CD14-positive monocyte (primary cell): ENCODE measurements around the gene ABTB1. TPM values are rescaled to one million over a fixed set of nuclear protein-coding genes. Genes with fewer than 3 reads are reported as not detected.
A peak's percentile ranks its signal among the peaks of the same experiment; 100 is the strongest.

Source experiments
- DNase-seq, 3 donors: peaks; one replicate each; pipeline ENCODE4 v3.0.0-alpha.2; 2011 to 2022
- H2AFZ ChIP-seq: 2 replicates; pipeline ENCODE4 v1.6.0; 2012; ENCODE audit warnings: mild to moderate bottlenecking, low read depth, low read length, inconsistent platforms; ENCODE audit not compliant: insufficient read depth, poor library complexity, severe bottlenecking
- H3K27ac ChIP-seq, 2 donors: 1 replicate in 1 of 2; 2 replicates in 1 of 2; pipeline ENCODE4 v1.5.1; 2012 to 2013; ENCODE audit warnings: low read length in 2 of 2, control low read depth in 1 of 2, inconsistent platforms in 1 of 2, low read depth in 1 of 2, mild to moderate bottlenecking in 1 of 2
- H3K27me3 ChIP-seq, 2 donors: one replicate each; pipeline versions ENCODE4 v1.6.0 to v1.6.1; 2011 to 2013; ENCODE audit warnings: low read length in 2 of 2; ENCODE audit not compliant: control insufficient read depth in 2 of 2, insufficient read depth in 2 of 2
- H3K36me3 ChIP-seq, 2 donors: replicated peaks in 1 of 2; 1 replicate in 1 of 2; 2 replicates in 1 of 2; pipeline versions ENCODE4 v1.5.1 to v1.6.1; 2012 to 2013; ENCODE audit warnings: low read length in 2 of 2, control low read depth in 1 of 2, inconsistent platforms in 1 of 2, mild to moderate bottlenecking in 1 of 2; ENCODE audit not compliant: insufficient read depth in 2 of 2, control insufficient read depth in 1 of 2
- H3K4me1 ChIP-seq, 2 donors: 1 replicate in 1 of 2; 2 replicates in 1 of 2; pipeline versions ENCODE4 v1.5.1 to v1.6.1; 2012 to 2013; ENCODE audit warnings: low read length in 2 of 2, control low read depth in 1 of 2, inconsistent platforms in 1 of 2, mild to moderate bottlenecking in 1 of 2, moderate library complexity in 1 of 2; ENCODE audit not compliant: insufficient read depth in 2 of 2, control insufficient read depth in 1 of 2
- H3K4me2 ChIP-seq: replicated peaks from 2 replicates; pipeline ENCODE3; 2012; ENCODE audit warnings: low read length, moderate library complexity, mild to moderate bottlenecking; ENCODE audit not compliant: poor library complexity, severe bottlenecking; ENCODE audit errors: extremely low read depth
- H3K4me3 ChIP-seq, 3 experiments: fragments of 200-600 bp in 1 of 3; sonication (generic) in 1 of 3; replicated peaks in 1 of 3; 1 replicate in 2 of 3; 2 replicates in 1 of 3; pipeline ENCODE4 v1.5.1; 2011 to 2013; ENCODE audit warnings: low read length in 3 of 3, mild to moderate bottlenecking in 3 of 3, control low read depth in 2 of 3, low read depth in 2 of 3, inconsistent platforms in 1 of 3, moderate library complexity in 1 of 3
- H3K79me2 ChIP-seq: 2 replicates; pipeline ENCODE4 v1.6.0; 2012; ENCODE audit warnings: mild to moderate bottlenecking, control low read depth, inconsistent platforms, low read length, moderate library complexity; ENCODE audit not compliant: insufficient read depth
- H3K9ac ChIP-seq: 2 replicates; pipeline ENCODE4 v1.6.0; 2017; ENCODE audit warnings: low read length, mild to moderate bottlenecking; ENCODE audit not compliant: insufficient read depth, poor library complexity, severe bottlenecking
- H3K9me3 ChIP-seq, 2 donors: replicated peaks in 1 of 2; 1 replicate in 1 of 2; 2 replicates in 1 of 2; pipeline versions ENCODE4 v1.5.1 to v1.6.1; 2012 to 2013; ENCODE audit warnings: low read length in 2 of 2, control low read depth in 1 of 2; ENCODE audit not compliant: control insufficient read depth in 1 of 2, insufficient read depth in 1 of 2
- H4K20me1 ChIP-seq: 2 replicates; pipeline ENCODE4 v1.6.0; 2012; ENCODE audit warnings: mild to moderate bottlenecking, low read length, control low read depth, moderate library complexity; ENCODE audit not compliant: insufficient read depth
- H3K27ac Mint-ChIP-seq, 7 donors: one replicate each; pipeline ENCODE4 v1.8.0; 2020; ENCODE audit warnings: mild to moderate bottlenecking in 7 of 7, mixed read lengths in 7 of 7, moderate library complexity in 6 of 7, inconsistent platforms in 2 of 7
- H3K27me3 Mint-ChIP-seq, 3 donors: one replicate each; pipeline ENCODE4 v1.8.0; 2021 to 2022; ENCODE audit warnings: low read depth in 3 of 3, mild to moderate bottlenecking in 3 of 3, mixed read lengths in 3 of 3, moderate library complexity in 3 of 3, inconsistent platforms in 1 of 3
- H3K36me3 Mint-ChIP-seq, 2 donors: one replicate each; pipeline ENCODE4 v1.8.0; 2020; ENCODE audit warnings: mixed read lengths in 2 of 2, inconsistent platforms in 1 of 2, mild to moderate bottlenecking in 1 of 2
- H3K4me1 Mint-ChIP-seq: one replicate; pipeline ENCODE4 v1.8.0; 2020; ENCODE audit warnings: mild to moderate bottlenecking, mixed read lengths
- H3K4me3 Mint-ChIP-seq, 2 donors: one replicate each; pipeline ENCODE4 v1.8.0; 2020; ENCODE audit warnings: mild to moderate bottlenecking in 2 of 2, mixed read lengths in 2 of 2, moderate library complexity in 1 of 2
- H3K9me3 Mint-ChIP-seq, 7 donors: one replicate each; pipeline ENCODE4 v1.8.0; 2020 to 2022; ENCODE audit warnings: mixed read lengths in 7 of 7, mild to moderate bottlenecking in 6 of 7, moderate library complexity in 6 of 7, inconsistent platforms in 2 of 7
- WGBS: methylation state at CpG from one replicate; pipeline ENCODE4 v1.1.5; 2013; ENCODE audit warnings: missing lambda C conversion rate; ENCODE audit not compliant: insufficient coverage; 5-methylcytosine and 5-hydroxymethylcytosine counted together
- intact Hi-C, 2 donors: fragments of 100-400 bp; cut with micrococcal nuclease; formaldehyde crosslinking; loops; one replicate each; pipeline versions ENCODE4 v1.15.0 to v1.15.1; 2023
- polyA plus RNA-seq, 3 donors: library from polyadenylated mRNA; depleted of rRNA in 1 of 3; unstranded in 2 of 3; stranded (reverse) in 1 of 3; fragments of 300-500 nt in 2 of 3; fragments of >200 nt in 1 of 3; fragmentation: Illumina TruSeq in 2 of 3; gene quantifications; 1 replicate in 2 of 3; 2 replicates in 1 of 3; pipeline ENCODE4 v1.2.3, GENCODE V29; 2012 to 2021
- TF ChIP-seq, protein P1 (sequence below): fragments of 200-600 bp; IDR thresholded peaks from one replicate; pipeline ENCODE4 v1.8.0; 2022; ENCODE audit warnings: antibody characterized with exemption, mild to moderate bottlenecking

Gene ABTB1
- polyA plus RNA-seq, 3 donors = 107 to 246 (median 118) TPM

DNA sequence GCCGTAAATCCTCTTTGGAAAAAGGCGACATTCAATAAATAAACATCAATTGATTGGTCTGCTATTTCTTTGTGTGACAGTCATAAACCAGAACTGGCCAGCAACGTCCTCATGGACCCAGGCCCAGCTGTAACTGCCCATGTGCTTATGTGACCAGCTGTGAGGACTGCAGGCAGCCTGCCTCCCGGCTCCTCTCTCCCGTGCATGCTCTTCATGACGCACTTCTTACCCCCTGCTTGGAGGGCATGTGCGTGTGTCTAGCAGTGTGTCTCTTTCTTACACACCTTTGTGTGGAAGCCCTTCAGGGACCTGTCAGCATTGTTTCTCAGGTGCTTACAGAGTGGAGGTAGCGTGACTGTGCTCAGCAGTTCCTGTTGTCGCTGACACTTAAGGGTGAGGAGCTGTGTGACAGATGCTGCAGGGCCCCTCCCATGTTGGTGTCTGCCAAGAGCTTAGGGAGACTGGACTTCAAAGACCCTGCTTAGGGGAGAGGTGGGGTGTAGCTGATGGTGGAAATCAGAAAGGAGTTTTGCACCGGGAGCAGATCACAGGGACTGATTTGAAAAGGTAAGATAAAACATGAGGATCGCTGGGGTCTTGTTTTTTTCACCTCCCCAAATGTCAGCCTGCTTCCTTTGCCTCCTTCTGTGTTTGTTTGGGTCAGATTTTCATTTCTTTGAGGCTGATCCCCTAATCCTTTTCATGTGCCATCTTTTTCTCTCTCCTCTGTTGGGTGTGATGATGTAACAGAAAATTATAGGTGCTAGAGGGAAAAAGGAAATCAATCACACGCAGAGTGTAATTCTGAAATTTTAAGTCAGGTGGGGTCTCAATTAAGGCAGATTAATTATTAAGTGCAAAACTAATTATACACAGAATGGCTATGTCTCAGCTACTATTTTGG, 41.7 kb upstream of the ABTB1 start:
- no peaks in the 10 kb centered on the region for H3K79me2 ChIP-seq
- WGBS = 96% methylated on average over 8 of the region's 12 CpGs
- no peaks in the 10 kb centered on the region for H3K36me3 ChIP-seq
- intact Hi-C loops = loop anchor here in 1 of 2 donors (10.0 kb wide), 1 partner anchor 46 kb away; no protein-coding TSS in a partner anchor
- no peak overlapping the region for H3K4me2 ChIP-seq
- TF ChIP-seq, protein P1, sequence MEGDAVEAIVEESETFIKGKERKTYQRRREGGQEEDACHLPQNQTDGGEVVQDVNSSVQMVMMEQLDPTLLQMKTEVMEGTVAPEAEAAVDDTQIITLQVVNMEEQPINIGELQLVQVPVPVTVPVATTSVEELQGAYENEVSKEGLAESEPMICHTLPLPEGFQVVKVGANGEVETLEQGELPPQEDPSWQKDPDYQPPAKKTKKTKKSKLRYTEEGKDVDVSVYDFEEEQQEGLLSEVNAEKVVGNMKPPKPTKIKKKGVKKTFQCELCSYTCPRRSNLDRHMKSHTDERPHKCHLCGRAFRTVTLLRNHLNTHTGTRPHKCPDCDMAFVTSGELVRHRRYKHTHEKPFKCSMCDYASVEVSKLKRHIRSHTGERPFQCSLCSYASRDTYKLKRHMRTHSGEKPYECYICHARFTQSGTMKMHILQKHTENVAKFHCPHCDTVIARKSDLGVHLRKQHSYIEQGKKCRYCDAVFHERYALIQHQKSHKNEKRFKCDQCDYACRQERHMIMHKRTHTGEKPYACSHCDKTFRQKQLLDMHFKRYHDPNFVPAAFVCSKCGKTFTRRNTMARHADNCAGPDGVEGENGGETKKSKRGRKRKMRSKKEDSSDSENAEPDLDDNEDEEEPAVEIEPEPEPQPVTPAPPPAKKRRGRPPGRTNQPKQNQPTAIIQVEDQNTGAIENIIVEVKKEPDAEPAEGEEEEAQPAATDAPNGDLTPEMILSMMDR = no peak
- H3K9ac ChIP-seq = no peak overlapping the region
- no peaks in the 10 kb centered on the region for H4K20me1 ChIP-seq
- no peak for DNase-seq
- H3K27ac ChIP-seq = no peak overlapping the region
- H2AFZ ChIP-seq = no peak overlapping the region
- no peaks in the 10 kb centered on the region for H3K9me3 ChIP-seq
- no peak overlapping the region for H3K4me3 ChIP-seq
- H3K27me3 ChIP-seq = peaks cover 32 to 48% of the 10 kb centered on the region in 2 donors
- Mint-ChIP-seq H3K9me3 (peaks cover 0 to 13% (median 9%) of the 10 kb centered on the region in 7 donors), H3K36me3 (peaks cover 3 to 12% of the 10 kb centered on the region in 2 donors), H3K4me1 (peaks cover 15% of the 10 kb centered on the region), H3K27ac (no peak overlapping the region), H3K4me3 (peak overlapping the region in 1 of 2 donors; percentile 92), H3K27me3 (peaks cover 53 to 59% (median 53%) of the 10 kb centered on the region in 3 donors)
- peaks cover 11 to 13% of the 10 kb centered on the region in 2 donors for H3K4me1 ChIP-seq

DNA sequence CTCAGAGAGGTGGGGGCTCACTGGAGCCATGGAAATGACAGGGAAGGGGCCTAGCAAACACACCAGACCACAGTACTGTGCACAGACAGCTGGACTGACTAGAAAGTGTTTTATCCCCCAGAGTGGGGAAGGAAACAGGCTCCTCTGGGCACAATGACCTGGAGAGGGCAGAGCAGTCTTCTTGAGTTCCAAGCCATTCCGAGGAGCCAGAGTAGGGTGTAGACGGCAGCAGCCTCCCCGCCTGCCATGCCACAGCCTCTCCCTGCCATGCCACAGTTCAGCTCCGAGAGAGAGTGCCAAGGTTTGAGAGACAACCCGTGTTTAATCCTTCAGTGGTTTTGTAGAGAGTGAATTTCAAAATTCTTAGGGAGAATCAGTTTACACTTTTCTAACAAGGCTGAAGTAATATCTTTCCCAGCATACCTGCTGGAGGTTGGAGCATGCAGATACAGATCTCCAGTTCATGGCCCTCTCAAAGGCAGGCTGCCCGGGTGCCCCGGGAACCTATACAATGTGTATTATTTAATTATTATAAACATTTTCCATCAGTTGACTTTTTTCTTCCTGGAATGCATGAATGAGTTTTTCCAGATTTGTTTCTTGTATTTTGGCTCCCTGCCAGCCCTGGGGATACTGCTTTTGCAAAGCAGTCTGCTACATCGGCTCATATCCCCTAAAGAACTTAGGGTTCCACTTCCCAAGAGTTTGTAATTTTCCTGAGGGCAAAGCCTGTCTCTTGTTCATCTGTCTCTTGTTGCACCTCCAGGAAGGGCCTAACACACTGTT, 40.5 kb upstream of the ABTB1 start:
- Mint-ChIP-seq H3K4me1 (peaks cover 15% of the 10 kb centered on the region), H3K27ac (no peak overlapping the region), H3K9me3 (peaks cover 0 to 13% (median 9%) of the 10 kb centered on the region in 7 donors), H3K36me3 (peaks cover 3 to 12% of the 10 kb centered on the region in 2 donors), H3K4me3 (peak overlapping the region in 1 of 2 donors; percentile 33), H3K27me3 (peaks cover 43 to 49% (median 44%) of the 10 kb centered on the region in 3 donors)
- WGBS = 100% methylated on average over 4 of the region's 8 CpGs
- Histone ChIP-seq H3K4me3 (no peak overlapping the region), H3K27ac (no peak overlapping the region), H3K4me2 (no peak overlapping the region), H2AFZ (no peak overlapping the region), H3K27me3 (peaks cover 28 to 39% of the 10 kb centered on the region in 2 donors), H3K9me3 (no peaks in the 10 kb centered on the region), H4K20me1 (no peaks in the 10 kb centered on the region), H3K4me1 (peaks cover 11 to 13% of the 10 kb centered on the region in 2 donors), H3K36me3 (no peaks in the 10 kb centered on the region), H3K9ac (no peak overlapping the region), H3K79me2 (no peaks in the 10 kb centered on the region)
- no peak for DNase-seq
- TF ChIP-seq, protein P1 = no peak
- intact Hi-C loops = loop anchor here in 1 of 2 donors (10.0 kb wide), 1 partner anchor 47 kb away; no protein-coding TSS in a partner anchor
